Activated CD4-positive, alpha-beta T cell treated with anti-CD3 and anti-CD28 coated beads for 36 hours (primary cell): ENCODE results near the gene BHLHE23. TPM values are rescaled to one million over a fixed set of nuclear protein-coding genes. Genes with fewer than 3 reads are reported as not detected.

Experiments used
- ATAC-seq: fragments of 200-7000 bp; cut with Tn5 transposase; one replicate; pipeline ENCODE4 v1.10.0; 2021; ENCODE audit warnings: mild to moderate bottlenecking, moderate library complexity
- CTCF ChIA-PET: fragments of 350-600 bp; sonication (Branson Sonifier 250); formaldehyde crosslinking; loops from one replicate; lab custom pipeline; 2021; ENCODE audit warnings: antibody characterized with exemption; lab: Charles Lee
- POLR2A ChIA-PET: fragments of 350-600 bp; sonication (Branson Sonifier 250); formaldehyde crosslinking; loops from one replicate; lab custom pipeline; 2021; ENCODE audit warnings: antibody characterized with exemption, inconsistent platforms; lab: Charles Lee
- DNase-seq: peaks from one replicate; pipeline ENCODE4 v3.0.0-alpha.2; 2020
- H3K27ac Mint-ChIP-seq: one replicate; pipeline ENCODE4 v1.8.0; 2021; ENCODE audit warnings: mixed read lengths
- H3K27me3 Mint-ChIP-seq: one replicate; pipeline ENCODE4 v1.8.0; 2021; ENCODE audit warnings: mixed read lengths
- H3K36me3 Mint-ChIP-seq: one replicate; pipeline ENCODE4 v1.8.0; 2021; ENCODE audit warnings: low read depth, mixed read lengths
- H3K4me1 Mint-ChIP-seq: one replicate; pipeline ENCODE4 v1.8.0; 2021; ENCODE audit warnings: mixed read lengths
- H3K4me3 Mint-ChIP-seq: one replicate; pipeline ENCODE4 v1.8.0; 2021; ENCODE audit warnings: mild to moderate bottlenecking, moderate library complexity, mixed read lengths
- H3K9me3 Mint-ChIP-seq: one replicate; pipeline ENCODE4 v1.8.0; 2021; ENCODE audit warnings: low read depth, mixed read lengths
- intact Hi-C, 2 experiments: fragments of 100-400 bp; cut with DNase I in 1 of 2; cut with micrococcal nuclease in 1 of 2; formaldehyde crosslinking; loops; one replicate each; pipeline versions ENCODE4 v1.14.2 to v1.15.1; 2022 to 2024; cut with DNase I, micrococcal nuclease
- total RNA-seq, 2 experiments: library from RNA; stranded (reverse); gene quantifications; one replicate each; pipeline ENCODE4 v1.2.3, GENCODE V29; 2021

The BHLHE23 gene
- total RNA-seq, 2 experiments from 2014 or later, result not detected

GRCh38 chr20:63021356-63022321, 14.9 kb upstream of the BHLHE23 start:
- H3K27me3 Mint-ChIP-seq, result peaks cover 7% of the 10 kb centered on the region
- ChIA-PET CTCF (no interaction called here), POLR2A (interaction anchor here (0.6 kb wide), 1 partner anchor 134 kb away, joined by 3 read pairs; no protein-coding TSS in a partner anchor)
- H3K36me3 Mint-ChIP-seq, result no peaks in the 10 kb centered on the region
- H3K27ac Mint-ChIP-seq, result no peak overlapping the region
- intact Hi-C loops, result no loop called here
- no peaks in the 10 kb centered on the region for H3K9me3 Mint-ChIP-seq
- peaks cover 3% of the 10 kb centered on the region for H3K4me1 Mint-ChIP-seq
- DNase-seq, result no peak
- no peak for ATAC-seq
- no peak overlapping the region for H3K4me3 Mint-ChIP-seq

GRCh38 chr20:63020681-63021080, 13.9 kb upstream of the BHLHE23 start:
- ChIA-PET POLR2A (interaction anchor here (1.2 kb wide), 1 partner anchor 10 kb away, joined by 3 read pairs; no protein-coding TSS in a partner anchor), CTCF (no interaction called here)
- ATAC-seq (no peak), DNase-seq (no peak)
- intact Hi-C loops, result no loop called here
- Mint-ChIP-seq H3K4me1 (peaks cover 1% of the 10 kb centered on the region), H3K27ac (no peak overlapping the region), H3K36me3 (no peaks in the 10 kb centered on the region), H3K4me3 (no peak overlapping the region), H3K9me3 (no peaks in the 10 kb centered on the region), H3K27me3 (peaks cover 11% of the 10 kb centered on the region)

- H3K9me3 Mint-ChIP-seq, result peaks cover 13% of the 10 kb centered on the region
- DNase-seq (no peak), ATAC-seq (no peak)
- ChIA-PET POLR2A (no interaction called here), CTCF (interaction anchor here (0.6 kb wide), 1 partner anchor 1201 kb away, joined by 5 read pairs; no protein-coding TSS in a partner anchor)
- H3K36me3 Mint-ChIP-seq, result peaks cover 2% of the 10 kb centered on the region
- no peak overlapping the region for H3K27ac Mint-ChIP-seq
- peaks cover 24% of the 10 kb centered on the region for H3K27me3 Mint-ChIP-seq
- intact Hi-C loops, result no loop called here
- H3K4me1 Mint-ChIP-seq, result no peaks in the 10 kb centered on the region
- H3K4me3 Mint-ChIP-seq, result no peak overlapping the region
These were observed 11.2 kb upstream of the BHLHE23 start for GRCh38 chr20:63017826-63018411.

- ATAC-seq (no peak), DNase-seq (no peak)
- CTCF ChIA-PET, result no interaction called here
- POLR2A ChIA-PET, result no interaction called here
- Mint-ChIP-seq H3K4me3 (no peak overlapping the region), H3K36me3 (peaks cover 2% of the 10 kb centered on the region), H3K27me3 (peaks cover 25% of the 10 kb centered on the region), H3K4me1 (no peaks in the 10 kb centered on the region), H3K27ac (no peak overlapping the region), H3K9me3 (peaks cover 14% of the 10 kb centered on the region)
- intact Hi-C loops, result no loop called here
These were observed 10.5 kb upstream of the BHLHE23 start for GRCh38 chr20:63017076-63017825.

- H3K9me3 Mint-ChIP-seq, result peaks cover 14% of the 10 kb centered on the region
- ChIA-PET CTCF (no interaction called here), POLR2A (no interaction called here)
- H3K4me1 Mint-ChIP-seq, result no peaks in the 10 kb centered on the region
- no peak for ATAC-seq
- peaks cover 2% of the 10 kb centered on the region for H3K36me3 Mint-ChIP-seq
- intact Hi-C loops, result no loop called here
- H3K27ac Mint-ChIP-seq, result no peak overlapping the region
- DNase-seq, result no peak
- no peak overlapping the region for H3K4me3 Mint-ChIP-seq
- H3K27me3 Mint-ChIP-seq, result peaks cover 25% of the 10 kb centered on the region
These were observed 9.8 kb upstream of the BHLHE23 start for GRCh38 chr20:63016514-63017075.

- peaks cover 30% of the 10 kb centered on the region for H3K27me3 Mint-ChIP-seq
- ChIA-PET CTCF (no interaction called here), POLR2A (no interaction called here)
- intact Hi-C loops, result no loop called here
- H3K27ac Mint-ChIP-seq, result no peak overlapping the region
- peaks cover 2% of the 10 kb centered on the region for H3K36me3 Mint-ChIP-seq
- ATAC-seq (no peak), DNase-seq (no peak)
- H3K4me3 Mint-ChIP-seq, result no peak overlapping the region
- peaks cover 14% of the 10 kb centered on the region for H3K9me3 Mint-ChIP-seq
- H3K4me1 Mint-ChIP-seq, result no peaks in the 10 kb centered on the region
These were observed 9.0 kb upstream of the BHLHE23 start for GRCh38 chr20:63015662-63016361.

- Mint-ChIP-seq H3K36me3 (peaks cover 2% of the 10 kb centered on the region), H3K27me3 (peaks cover 33% of the 10 kb centered on the region), H3K4me3 (no peak overlapping the region), H3K9me3 (peaks cover 14% of the 10 kb centered on the region), H3K4me1 (peaks cover 3% of the 10 kb centered on the region), H3K27ac (no peak overlapping the region)
- ATAC-seq (no peak), DNase-seq (no peak)
- ChIA-PET POLR2A (no interaction called here), CTCF (no interaction called here)
- intact Hi-C loops, result no loop called here
These were observed 8.4 kb upstream of the BHLHE23 start for GRCh38 chr20:63015147-63015661.

- intact Hi-C loops, result no loop called here
- peaks cover 2% of the 10 kb centered on the region for H3K36me3 Mint-ChIP-seq
- DNase-seq (no peak), ATAC-seq (no peak)
- H3K4me3 Mint-ChIP-seq, result no peak overlapping the region
- peaks cover 8% of the 10 kb centered on the region for H3K4me1 Mint-ChIP-seq
- ChIA-PET POLR2A (no interaction called here), CTCF (interaction anchor here (0.7 to 1.7 kb wide), 2 partner anchors 36 to 42 kb away, joined by 3 to 4 read pairs; no protein-coding TSS in a partner anchor)
- H3K27me3 Mint-ChIP-seq, result peaks cover 35% of the 10 kb centered on the region
- H3K9me3 Mint-ChIP-seq, result peaks cover 14% of the 10 kb centered on the region
- H3K27ac Mint-ChIP-seq, result no peak overlapping the region
These were observed 7.9 kb upstream of the BHLHE23 start for GRCh38 chr20:63014710-63015109.

GRCh38 chr20:63014287-63014686, 7.5 kb upstream of the BHLHE23 start:
- Mint-ChIP-seq H3K27ac (no peak overlapping the region), H3K27me3 (peaks cover 35% of the 10 kb centered on the region), H3K9me3 (peaks cover 14% of the 10 kb centered on the region), H3K4me3 (no peak overlapping the region), H3K4me1 (peaks cover 8% of the 10 kb centered on the region), H3K36me3 (peaks cover 2% of the 10 kb centered on the region)
- ChIA-PET POLR2A (no interaction called here), CTCF (interaction anchor here (0.6 to 1.7 kb wide), 3 partner anchors 36 to 60 kb away, joined by 3 to 4 read pairs (median 3); no protein-coding TSS in a partner anchor)
- ATAC-seq (no peak), DNase-seq (no peak)
- intact Hi-C loops, result no loop called here

- Mint-ChIP-seq H3K27me3 (peaks cover 40% of the 10 kb centered on the region), H3K9me3 (peaks cover 14% of the 10 kb centered on the region), H3K4me1 (peaks cover 18% of the 10 kb centered on the region), H3K4me3 (no peak overlapping the region), H3K36me3 (peaks cover 2% of the 10 kb centered on the region), H3K27ac (no peak overlapping the region)
- DNase-seq (no peak), ATAC-seq (no peak)
- intact Hi-C loops, result no loop called here
- POLR2A ChIA-PET, result no interaction called here
- CTCF ChIA-PET, result interaction anchor here (1.7 to 2.6 kb wide), 2 partner anchors 40 to 41 kb away, joined by 4 to 13 read pairs; no protein-coding TSS in a partner anchor
These were observed 6.4 kb upstream of the BHLHE23 start for GRCh38 chr20:63013207-63013606.
